Measurements from ENCODE around the gene GFRA1. TPM values are rescaled to one million over a fixed set of nuclear protein-coding genes. Genes with fewer than 3 reads are reported as not detected.

Gene GFRA1
- polyA plus RNA-seq, 3 donors, result not detected

GRCh38 chr10:116223289-116223688 lies 49.7 kb downstream of the GFRA1 start:
- Histone ChIP-seq H3K27me3 (ENCODE audit: control insufficient read depth in 2 of 2, insufficient read depth in 2 of 2, low read length in 2 of 2) (no peaks in the 10 kb centered on the region), H3K4me3 (replicated peaks in 1 of 3; ENCODE audit: low read depth in 2 of 3, low read length in 3 of 3) (no peak overlapping the region), H3K9me3 (replicated peaks in 1 of 2; ENCODE audit: control insufficient read depth in 1 of 2, insufficient read depth in 1 of 2, low read length in 2 of 2) (no peaks in the 10 kb centered on the region), H4K20me1 (ENCODE audit: insufficient read depth, low read length) (no peaks in the 10 kb centered on the region), H3K79me2 (ENCODE audit: insufficient read depth, low read length) (no peaks in the 10 kb centered on the region), H3K27ac (ENCODE audit: low read depth in 1 of 2, low read length in 2 of 2) (no peak overlapping the region), H3K4me2 (replicated peaks; ENCODE audit: extremely low read depth, low read length, poor library complexity, severe bottlenecking) (no peak overlapping the region), H3K4me1 (ENCODE audit: control insufficient read depth in 1 of 2, insufficient read depth in 2 of 2, low read length in 2 of 2) (no peaks in the 10 kb centered on the region), H3K9ac (ENCODE audit: insufficient read depth, low read length, poor library complexity, severe bottlenecking) (no peak overlapping the region), H3K36me3 (replicated peaks in 1 of 2; ENCODE audit: control insufficient read depth in 1 of 2, insufficient read depth in 2 of 2, low read length in 2 of 2) (no peaks in the 10 kb centered on the region), H2AFZ (ENCODE audit: insufficient read depth, low read depth, low read length, poor library complexity, severe bottlenecking) (no peak overlapping the region)
- no peak overlapping the region for H3K27ac Mint-ChIP-seq
- intact Hi-C loops (cut with micrococcal nuclease), result no loop called here
- H3K4me3 Mint-ChIP-seq, result no peak overlapping the region
- DNase-seq, result no peak
- no CpG with 5 or more reads among the region's 3 CpGs for WGBS (ENCODE audit: insufficient coverage)
- TF ChIP-seq CTCF (IDR thresholded peaks at IDR 0.05), result no peak
- no peaks in the 10 kb centered on the region for H3K36me3 Mint-ChIP-seq
- H3K4me1 Mint-ChIP-seq, result no peaks in the 10 kb centered on the region
- H3K9me3 Mint-ChIP-seq, result peaks cover 0 to 4% (median 0%) of the 10 kb centered on the region in 7 donors
- peaks cover 0 to 3% (median 0%) of the 10 kb centered on the region in 3 donors for H3K27me3 Mint-ChIP-seq (ENCODE audit: low read depth in 3 of 3)

GRCh38 chr10:116221053-116221452 lies 52.0 kb downstream of the GFRA1 start:
- no peak for DNase-seq
- no peak for TF ChIP-seq CTCF (IDR thresholded peaks at IDR 0.05)
- no peak overlapping the region for H3K4me3 Mint-ChIP-seq

More at GRCh38 chr10:116221053-116221452, 52.0 kb downstream of the GFRA1 start:
- Histone ChIP-seq H2AFZ (ENCODE audit: insufficient read depth, low read depth, low read length, poor library complexity, severe bottlenecking) (no peak overlapping the region), H3K9ac (ENCODE audit: insufficient read depth, low read length, poor library complexity, severe bottlenecking) (no peak overlapping the region), H3K4me1 (ENCODE audit: control insufficient read depth in 1 of 2, insufficient read depth in 2 of 2, low read length in 2 of 2) (no peaks in the 10 kb centered on the region), H3K4me3 (replicated peaks in 1 of 3; ENCODE audit: low read depth in 2 of 3, low read length in 3 of 3) (no peak overlapping the region), H3K4me2 (replicated peaks; ENCODE audit: extremely low read depth, low read length, poor library complexity, severe bottlenecking) (no peak overlapping the region), H3K27ac (ENCODE audit: low read depth in 1 of 2, low read length in 2 of 2) (no peak overlapping the region), H3K36me3 (replicated peaks in 1 of 2; ENCODE audit: control insufficient read depth in 1 of 2, insufficient read depth in 2 of 2, low read length in 2 of 2) (no peaks in the 10 kb centered on the region), H3K27me3 (ENCODE audit: control insufficient read depth in 2 of 2, insufficient read depth in 2 of 2, low read length in 2 of 2) (no peaks in the 10 kb centered on the region), H4K20me1 (ENCODE audit: insufficient read depth, low read length) (no peaks in the 10 kb centered on the region), H3K79me2 (ENCODE audit: insufficient read depth, low read length) (no peaks in the 10 kb centered on the region), H3K9me3 (replicated peaks in 1 of 2; ENCODE audit: control insufficient read depth in 1 of 2, insufficient read depth in 1 of 2, low read length in 2 of 2) (no peaks in the 10 kb centered on the region)
- Mint-ChIP-seq H3K4me1 (no peaks in the 10 kb centered on the region), H3K27ac (no peak overlapping the region), H3K36me3 (no peaks in the 10 kb centered on the region), H3K9me3 (peaks cover 0 to 4% (median 0%) of the 10 kb centered on the region in 7 donors), H3K27me3 (ENCODE audit: low read depth in 3 of 3) (peaks cover 0 to 3% (median 0%) of the 10 kb centered on the region in 3 donors)
- intact Hi-C loops (cut with micrococcal nuclease), result no loop called here
- 86% methylated on average over 1 of the region's 3 CpGs for WGBS (ENCODE audit: insufficient coverage)

Measured in CD14-positive monocyte (primary cell).